ENCODE data around the gene ULK2. TPM values are rescaled to one million over a fixed set of nuclear protein-coding genes. Genes with fewer than 3 reads are reported as not detected.

ULK2 gene
- total and polyA plus RNA-seq, 2 of the 13 experiments (the other 11 are each of a cell fraction or from before 2014, with no cell fraction given), result 0.01 TPM; not detected in 1

GRCh38 chr17:19771971-19772630 is 95.6 kb downstream of the ULK2 start:
- no peaks in the 10 kb centered on the region for H3K36me3 ChIP-seq (replicated peaks in 1 of 2; ENCODE audit: control insufficient read depth in 1 of 2, insufficient read depth in 2 of 2, low read length in 2 of 2)
- CTCF ChIA-PET (ENCODE audit: low intra/inter-chr PET ratio, low total read pairs), result no interaction called here
- H3K9ac ChIP-seq (ENCODE audit: insufficient read depth, low read depth, low read length), result no peak overlapping the region
- no peak overlapping the region for H2AFZ ChIP-seq (ENCODE audit: low read length)
- in situ Hi-C loops (cut with HindIII; ENCODE audit: extremely low pct_ligation_motif_present, low pct_unique_long_range_greater_than_20kb) (no loop called here), intact Hi-C loops (cut with micrococcal nuclease; ENCODE audit: unreplicated experiment) (no loop called here)
- peaks cover 0 to 21% of the 10 kb centered on the region in 2 experiments; a peak in 2 of 5 replicates for H3K27me3 ChIP-seq (ENCODE audit: control insufficient read depth in 1 of 2, insufficient read depth in 2 of 2, low read length in 2 of 2)
- H3K79me2 ChIP-seq (ENCODE audit: insufficient read depth, low read length), result no peaks in the 10 kb centered on the region
- 1% methylated on average over 5 of the region's 7 CpGs for WGBS (ENCODE audit: low lambda C conversion rate)
- TF ChIP-seq NAIF1 (CRISPR knock-in tag; IDR thresholded peaks at IDR 0.05; ENCODE audit: borderline replicate concordance) (no peak), GATA4 (IDR thresholded peaks at IDR 0.05; ENCODE audit: borderline replicate concordance, low read depth) (no peak), ZNF34 (CRISPR knock-in tag; IDR thresholded peaks at IDR 0.05; ENCODE audit: borderline replicate concordance) (no peak), THYN1 (CRISPR knock-in tag; IDR thresholded peaks at IDR 0.05; ENCODE audit: borderline replicate concordance, low read depth) (no peak)
- POLR2A ChIA-PET, result no interaction called here
- DNase-seq (ENCODE audit: low spot score) (no peak), FAIRE-seq (no peak), ATAC-seq (peak; percentile 52)
- no peaks in the 10 kb centered on the region for H4K20me1 ChIP-seq (ENCODE audit: insufficient read depth, low read length)
- no peak overlapping the region for H3K27ac ChIP-seq (ENCODE audit: extremely low read length, insufficient read depth, low read length)
- H3K4me3 ChIP-seq (replicated peaks in 1 of 3; ENCODE audit: insufficient read depth in 1 of 3, low read depth in 2 of 3, low read length in 3 of 3), result no peak overlapping the region
- H3K9me3 ChIP-seq (ENCODE audit: low read length), result no peaks in the 10 kb centered on the region
- H3K4me2 ChIP-seq (ENCODE audit: low read depth, low read length), result no peak overlapping the region
- H3K4me1 ChIP-seq (ENCODE audit: insufficient read depth, low read length), result peaks cover 14% of the 10 kb centered on the region
- BruUV-seq (replicated peaks), result no TSS peak

- no peaks in the 10 kb centered on the region for H4K20me1 ChIP-seq (ENCODE audit: insufficient read depth, low read length)
- intact Hi-C loops (cut with micrococcal nuclease; ENCODE audit: unreplicated experiment), result no loop called here
- BruUV-seq (replicated peaks), result no TSS peak
- H3K4me3 ChIP-seq (replicated peaks in 1 of 3; ENCODE audit: insufficient read depth in 1 of 3, low read depth in 2 of 3, low read length in 3 of 3), result no peak overlapping the region
- H3K27ac ChIP-seq (ENCODE audit: extremely low read length, insufficient read depth, low read length), result no peak overlapping the region
- H3K4me1 ChIP-seq (ENCODE audit: insufficient read depth, low read length), result peaks cover 23% of the 10 kb centered on the region
- no peak overlapping the region for H3K9ac ChIP-seq (ENCODE audit: insufficient read depth, low read depth, low read length)
- no peak for ATAC-seq
- in situ Hi-C loops (cut with HindIII; ENCODE audit: extremely low pct_ligation_motif_present, low pct_unique_long_range_greater_than_20kb), result no loop called here
- no peak overlapping the region for H3K4me2 ChIP-seq (ENCODE audit: low read depth, low read length)
- H3K36me3 ChIP-seq (replicated peaks in 1 of 2; ENCODE audit: control insufficient read depth in 1 of 2, insufficient read depth in 2 of 2, low read length in 2 of 2), result no peaks in the 10 kb centered on the region
- H3K9me3 ChIP-seq (ENCODE audit: low read length), result no peaks in the 10 kb centered on the region
- no peaks in the 10 kb centered on the region for H3K79me2 ChIP-seq (ENCODE audit: insufficient read depth, low read length)
- ChIA-PET CTCF (ENCODE audit: low intra/inter-chr PET ratio, low total read pairs) (no interaction called here), POLR2A (no interaction called here)
- H2AFZ ChIP-seq (ENCODE audit: low read length), result no peak overlapping the region
- peaks cover 0 to 21% of the 10 kb centered on the region in 2 experiments; a peak in 2 of 5 replicates for H3K27me3 ChIP-seq (ENCODE audit: control insufficient read depth in 1 of 2, insufficient read depth in 2 of 2, low read length in 2 of 2)
- 20% methylated on average over 6 of the region's 6 CpGs for WGBS (ENCODE audit: low lambda C conversion rate)
- FAIRE-seq, result no peak
- no peak for DNase-seq (ENCODE audit: low spot score)
- no peak for TF ChIP-seq GTF2F1 (IDR thresholded peaks at IDR 0.05; ENCODE audit: low read length)
- TF ChIP-seq, protein P1, sequence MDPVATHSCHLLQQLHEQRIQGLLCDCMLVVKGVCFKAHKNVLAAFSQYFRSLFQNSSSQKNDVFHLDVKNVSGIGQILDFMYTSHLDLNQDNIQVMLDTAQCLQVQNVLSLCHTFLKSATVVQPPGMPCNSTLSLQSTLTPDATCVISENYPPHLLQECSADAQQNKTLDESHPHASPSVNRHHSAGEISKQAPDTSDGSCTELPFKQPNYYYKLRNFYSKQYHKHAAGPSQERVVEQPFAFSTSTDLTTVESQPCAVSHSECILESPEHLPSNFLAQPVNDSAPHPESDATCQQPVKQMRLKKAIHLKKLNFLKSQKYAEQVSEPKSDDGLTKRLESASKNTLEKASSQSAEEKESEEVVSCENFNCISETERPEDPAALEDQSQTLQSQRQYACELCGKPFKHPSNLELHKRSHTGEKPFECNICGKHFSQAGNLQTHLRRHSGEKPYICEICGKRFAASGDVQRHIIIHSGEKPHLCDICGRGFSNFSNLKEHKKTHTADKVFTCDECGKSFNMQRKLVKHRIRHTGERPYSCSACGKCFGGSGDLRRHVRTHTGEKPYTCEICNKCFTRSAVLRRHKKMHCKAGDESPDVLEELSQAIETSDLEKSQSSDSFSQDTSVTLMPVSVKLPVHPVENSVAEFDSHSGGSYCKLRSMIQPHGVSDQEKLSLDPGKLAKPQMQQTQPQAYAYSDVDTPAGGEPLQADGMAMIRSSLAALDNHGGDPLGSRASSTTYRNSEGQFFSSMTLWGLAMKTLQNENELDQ (CRISPR knock-in tag; IDR thresholded peaks at IDR 0.05; ENCODE audit: borderline replicate concordance), result no peak
- TF ChIP-seq ATM (IDR thresholded peaks at IDR 0.05; ENCODE audit: borderline replicate concordance), result no peak
- no peak for TF ChIP-seq ZNF34 (CRISPR knock-in tag; IDR thresholded peaks at IDR 0.05; ENCODE audit: borderline replicate concordance)
- TF ChIP-seq HMG20A (CRISPR knock-in tag; IDR thresholded peaks at IDR 0.05; ENCODE audit: borderline replicate concordance), result no peak
- no peak for TF ChIP-seq ZNF264 (CRISPR knock-in tag; IDR thresholded peaks at IDR 0.05)
- no peak for TF ChIP-seq TCF12 (IDR thresholded peaks at IDR 0.05)
- no peak for TF ChIP-seq TCF12 (CRISPR knock-in tag; IDR thresholded peaks at IDR 0.05)
- TF ChIP-seq TRIM24 (CRISPR knock-in tag; IDR thresholded peaks at IDR 0.05), result no peak
- TF ChIP-seq ONECUT2 (CRISPR knock-in tag; IDR thresholded peaks at IDR 0.05), result no peak
- no peak for TF ChIP-seq PATZ1 (CRISPR knock-in tag; IDR thresholded peaks at IDR 0.05)
Observed at GRCh38 chr17:19770985-19771735, 96.6 kb downstream of the ULK2 start.

All from HepG2 (cell line).